GM23248 (cell line): ENCODE measurements around the gene SMIM14. TPM values are rescaled to one million over a fixed set of nuclear protein-coding genes. Genes with fewer than 3 reads are reported as not detected.
A peak's percentile ranks its signal among the peaks of the same experiment; 100 is the strongest.

ENCODE experiments used
- DNase-seq: peaks from one replicate; pipeline ENCODE4 v3.0.0-alpha.2; 2015
- H2AFZ ChIP-seq: fragments of 200-600 bp; sonication (generic); 2 replicates; pipeline ENCODE4 v1.6.1; 2016; ENCODE audit warnings: antibody characterized with exemption
- H3F3A ChIP-seq: fragments of 200-600 bp; sonication (generic); 2 replicates; pipeline ENCODE4 v1.6.1; 2016; ENCODE audit warnings: mild to moderate bottlenecking, antibody characterized with exemption, mixed run types; ENCODE audit not compliant: insufficient read depth
- H3K27ac ChIP-seq: fragments of 200-600 bp; sonication (generic); 2 replicates; pipeline ENCODE4 v1.5.1; 2016; ENCODE audit warnings: mild to moderate bottlenecking
- H3K27me3 ChIP-seq: fragments of 200-600 bp; sonication (generic); replicated peaks from 2 replicates; pipeline ENCODE4 v1.6.1; 2016; ENCODE audit warnings: mild to moderate bottlenecking; ENCODE audit not compliant: insufficient read depth
- H3K36me3 ChIP-seq: fragments of 200-600 bp; sonication (generic); 2 replicates; pipeline ENCODE4 v1.6.1; 2016; ENCODE audit warnings: low read depth, mild to moderate bottlenecking
- H3K4me1 ChIP-seq: fragments of 200-600 bp; sonication (generic); 2 replicates; pipeline ENCODE4 v1.6.1; 2016; ENCODE audit warnings: mild to moderate bottlenecking; ENCODE audit not compliant: insufficient read depth
- H3K4me2 ChIP-seq: fragments of 200-600 bp; sonication (generic); one replicate; pipeline ENCODE4 v1.6.1; 2016; ENCODE audit warnings: mild to moderate bottlenecking; ENCODE audit not compliant: unreplicated experiment
- H3K4me3 ChIP-seq: fragments of 200-600 bp; sonication (generic); 2 replicates; pipeline ENCODE4 v1.5.1; 2016; ENCODE audit warnings: mild to moderate bottlenecking
- H3K79me2 ChIP-seq: fragments of 200-600 bp; sonication (generic); 2 replicates; pipeline ENCODE4 v1.6.1; 2016; ENCODE audit warnings: mild to moderate bottlenecking; ENCODE audit not compliant: insufficient read depth
- H3K9ac ChIP-seq: fragments of 200-600 bp; sonication (generic); 2 replicates; pipeline ENCODE4 v1.6.1; 2016; ENCODE audit warnings: mild to moderate bottlenecking
- H3K9me2 ChIP-seq: fragments of 200-600 bp; sonication (generic); 2 replicates; pipeline ENCODE4 v1.6.1; 2016; ENCODE audit warnings: mixed run types, mild to moderate bottlenecking, moderate library complexity; ENCODE audit not compliant: insufficient read depth
- H3K9me3 ChIP-seq: fragments of 200-600 bp; sonication (generic); one replicate; pipeline ENCODE4 v1.6.1; 2017; ENCODE audit warnings: low read depth
- H4K20me1 ChIP-seq: fragments of 200-600 bp; sonication (generic); 2 replicates; pipeline ENCODE4 v1.6.0; 2016; ENCODE audit not compliant: insufficient read depth
- EZH2 ChIP-seq: fragments of 200-600 bp; sonication (generic); IDR thresholded peaks from 2 replicates; pipeline ENCODE4 v1.6.1; 2018; ENCODE audit warnings: antibody characterized with exemption, mild to moderate bottlenecking; ENCODE audit not compliant: insufficient read depth, poor library complexity, severe bottlenecking
- EZH2phosphoT487 ChIP-seq: fragments of 200-600 bp; sonication (generic); IDR thresholded peaks from 2 replicates; pipeline ENCODE4 v1.6.1; 2018; ENCODE audit warnings: antibody characterized with exemption, moderate library complexity, mild to moderate bottlenecking, low read depth; ENCODE audit not compliant: insufficient read depth
- WGBS, 2 experiments: methylation state at CpG; one replicate each; pipeline ENCODE4 v1.1.6; 2015 to 2017; ENCODE audit warnings: low lambda C conversion rate in 2 of 2, low coverage in 1 of 2; ENCODE audit errors: missing lambda C conversion rate in 2 of 2; 5-methylcytosine and 5-hydroxymethylcytosine counted together
- in situ Hi-C: fragments of 300-500 bp; cut with MboI; formaldehyde crosslinking; loops from 2 replicates; pipeline ENCODE4 v1.15.0; 2020
- polyA plus RNA-seq: library from polyadenylated mRNA; unstranded; fragments of >200 nt; fragmentation: Nextera tagmentation; extraction: Ambion mirVana; gene quantifications from 2 replicates; pipeline ENCODE4 v1.2.1, GENCODE V29; 2016
- total RNA-seq: library from RNA; depleted of rRNA; stranded (reverse); fragments of >200 nt; shearing (Covaris generic); gene quantifications from 2 replicates; pipeline ENCODE4 v1.2.3, GENCODE V29; 2014

SMIM14 gene
- total and polyA plus RNA-seq, 2 experiments from 2014 or later, result 54.5 to 147 TPM

DNA sequence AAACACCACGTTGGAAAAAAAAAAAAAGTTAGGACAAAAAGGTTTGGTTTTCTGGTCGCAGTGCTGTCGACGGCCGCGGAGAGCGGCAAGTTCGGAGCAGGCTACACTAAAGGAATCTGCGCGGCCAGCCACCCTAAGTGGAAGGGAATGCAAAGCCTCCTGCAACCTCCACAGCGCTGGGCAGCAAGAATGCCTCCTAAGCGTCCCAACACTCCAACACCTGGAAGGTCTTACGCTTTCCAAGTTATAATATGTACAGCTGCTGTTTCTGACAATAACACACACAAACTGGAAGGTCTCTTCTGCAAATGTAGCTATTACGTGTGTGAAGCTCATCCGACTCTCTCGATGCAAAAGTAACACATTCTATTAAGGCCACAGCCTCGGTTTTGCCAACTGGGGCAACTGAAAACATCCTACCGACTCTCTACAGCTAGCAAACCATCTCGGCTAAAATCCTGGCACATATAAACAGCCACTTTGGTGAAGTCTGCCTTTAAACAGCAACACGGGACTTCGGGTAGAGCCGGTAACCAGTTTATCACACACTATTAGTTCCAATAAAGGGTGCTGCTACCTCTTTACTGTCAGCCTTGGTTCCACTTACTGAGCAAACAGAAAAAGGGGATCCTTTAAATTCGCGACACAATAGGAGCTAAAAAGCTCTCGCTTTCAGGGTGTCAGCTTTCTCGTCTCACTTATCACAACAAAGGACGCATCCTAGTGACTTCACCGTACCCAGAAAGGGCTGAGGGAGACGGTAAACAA is 895 bp downstream of the SMIM14 start:
- peak overlapping the region; percentile 98 for H3K9ac ChIP-seq
- H3K9me2 ChIP-seq, result no peaks in the 10 kb centered on the region
- H3K4me3 ChIP-seq, result peak overlapping the region; percentile 97
- in situ Hi-C loops, result loop anchor here (10.0 kb wide), 1 partner anchor 163 kb away; no protein-coding TSS in a partner anchor
- TF ChIP-seq EZH2 (no peak), EZH2phosphoT487 (no peak)
- no peaks in the 10 kb centered on the region for H4K20me1 ChIP-seq
- no peaks in the 10 kb centered on the region for H3K9me3 ChIP-seq
- peak overlapping the region; percentile 78 for H2AFZ ChIP-seq
- WGBS, 2 experiments, result 1% methylated on average over 29 of the region's 29 CpGs
- H3K27me3 ChIP-seq, result no peaks in the 10 kb centered on the region
- peak overlapping the region; percentile 99 for H3K27ac ChIP-seq
- H3K36me3 ChIP-seq, result 0 out of 2 replicates have a peak, but pooled peaks cover 5% of the 10 kb centered on the region
- peaks cover 26% of the 10 kb centered on the region for H3K4me1 ChIP-seq
- peaks cover 59% of the 10 kb centered on the region for H3K79me2 ChIP-seq
- H3F3A ChIP-seq, result peaks cover 27% of the 10 kb centered on the region
- H3K4me2 ChIP-seq, result peak overlapping the region; percentile 100
- DNase-seq, result peak; percentile 89

DNA sequence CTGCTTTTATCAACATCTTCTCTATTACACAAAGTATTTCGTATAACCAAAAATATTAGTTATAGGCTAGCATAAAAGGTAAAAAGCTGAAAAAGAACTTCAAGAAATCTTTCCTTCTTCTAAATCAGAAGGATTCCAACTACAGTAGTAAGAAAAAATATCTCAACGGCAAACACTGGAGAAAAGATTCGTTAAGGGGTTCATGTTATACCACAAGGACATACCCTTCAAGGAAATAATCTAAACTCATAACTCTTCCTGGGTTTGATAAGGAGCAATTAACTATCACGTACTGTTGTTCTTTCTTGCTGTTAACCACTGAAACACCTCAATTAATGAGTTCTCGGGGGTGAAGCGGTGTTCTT is 1.5 kb downstream of the SMIM14 start:
- 1 to 3% methylated on average over 6 of the region's 6 CpGs for WGBS, 2 experiments
- in situ Hi-C loops, result loop anchor here (10.0 kb wide), 1 partner anchor 162 kb away; no protein-coding TSS in a partner anchor
- TF ChIP-seq EZH2phosphoT487 (no peak), EZH2 (no peak)
- Histone ChIP-seq H3K9me3 (no peaks in the 10 kb centered on the region), H3K4me2 (peak overlapping the region; percentile 100), H3K27ac (peak overlapping the region; percentile 99), H3K4me3 (peak overlapping the region; percentile 97), H4K20me1 (no peaks in the 10 kb centered on the region), H3K9me2 (no peaks in the 10 kb centered on the region), H3K79me2 (peaks cover 65% of the 10 kb centered on the region), H3K27me3 (no peaks in the 10 kb centered on the region), H3K4me1 (peaks cover 26% of the 10 kb centered on the region), H3K36me3 (0 out of 2 replicates have a peak, but pooled peaks cover 5% of the 10 kb centered on the region), H3F3A (peaks cover 27% of the 10 kb centered on the region), H3K9ac (peak overlapping the region; percentile 98), H2AFZ (peak overlapping the region; percentile 78)
- DNase-seq, result no peak

DNA sequence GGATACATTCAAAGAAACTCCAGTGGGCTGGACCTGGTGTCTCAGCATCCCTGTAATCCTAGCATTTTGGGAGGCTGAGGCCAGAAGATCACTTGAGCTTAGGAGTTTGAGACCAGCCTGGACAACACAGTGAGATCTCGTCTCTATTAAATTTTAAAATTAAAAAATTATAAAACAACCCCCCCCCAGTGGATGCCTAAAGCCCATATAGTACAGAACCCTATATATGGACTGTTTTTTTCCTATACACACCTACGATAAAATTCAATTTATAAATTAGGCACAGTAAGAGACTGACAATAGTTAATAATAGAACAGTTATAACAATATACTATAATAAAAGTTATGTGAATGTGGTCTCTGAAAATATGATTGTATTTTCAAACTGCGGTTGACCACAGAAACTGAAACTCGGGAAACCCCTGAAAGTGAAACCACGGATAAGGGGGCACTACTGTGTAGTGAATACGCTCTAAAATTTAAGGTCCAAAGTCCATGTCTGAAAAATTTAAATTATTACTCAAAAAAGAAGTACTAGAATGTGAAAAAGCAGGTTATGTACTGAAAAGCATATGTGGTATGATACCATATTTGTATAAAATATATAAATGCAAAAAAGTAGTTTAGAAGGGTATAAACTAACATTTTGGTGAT is 2.0 kb downstream of the SMIM14 start:
- H3K36me3 ChIP-seq, result 0 out of 2 replicates have a peak, but pooled peaks cover 5% of the 10 kb centered on the region
- H3K4me2 ChIP-seq, result peak overlapping the region; percentile 100
- WGBS, 2 experiments, result 1 to 2% methylated on average over 6 of the region's 6 CpGs
- peak overlapping the region; percentile 98 for H3K9ac ChIP-seq
- in situ Hi-C loops, result loop anchor here (10.0 kb wide), 1 partner anchor 162 kb away; no protein-coding TSS in a partner anchor
- H3K4me1 ChIP-seq, result peaks cover 26% of the 10 kb centered on the region
- H4K20me1 ChIP-seq, result no peaks in the 10 kb centered on the region
- peak; percentile 53 for DNase-seq
- H3F3A ChIP-seq, result peaks cover 27% of the 10 kb centered on the region
- peak overlapping the region; percentile 78 for H2AFZ ChIP-seq
- no peaks in the 10 kb centered on the region for H3K27me3 ChIP-seq
- no peak for TF ChIP-seq EZH2phosphoT487
- TF ChIP-seq EZH2, result no peak
- peaks cover 70% of the 10 kb centered on the region for H3K79me2 ChIP-seq
- H3K27ac ChIP-seq, result peak overlapping the region; percentile 99
- no peaks in the 10 kb centered on the region for H3K9me2 ChIP-seq
- H3K9me3 ChIP-seq, result no peaks in the 10 kb centered on the region
- peak overlapping the region; percentile 97 for H3K4me3 ChIP-seq

DNA sequence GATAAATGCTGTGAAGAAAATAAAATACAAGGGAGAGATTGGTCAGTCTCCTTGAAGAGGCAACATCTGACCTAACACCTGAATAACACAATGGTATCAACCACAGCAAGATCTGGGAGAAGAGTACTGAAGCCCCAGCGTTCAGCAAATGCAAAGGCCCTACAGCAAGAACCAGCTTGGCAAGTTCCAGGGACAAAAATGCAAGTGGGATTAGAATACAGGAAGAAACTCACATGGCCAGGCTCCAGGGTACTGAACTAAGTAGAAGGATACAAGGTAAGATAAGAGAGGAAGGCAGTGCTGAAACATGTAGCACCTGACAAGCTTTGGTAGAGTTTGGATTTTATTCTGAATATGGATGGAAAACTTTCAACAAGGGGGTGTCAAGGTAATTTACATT is 3.6 kb downstream of the SMIM14 start:
- H3K9me2 ChIP-seq, result no peaks in the 10 kb centered on the region
- H4K20me1 ChIP-seq, result no peaks in the 10 kb centered on the region
- H3K36me3 ChIP-seq, result 0 out of 2 replicates have a peak, but pooled peaks cover 5% of the 10 kb centered on the region
- no peak overlapping the region for H3K27ac ChIP-seq
- peaks cover 22% of the 10 kb centered on the region for H3F3A ChIP-seq
- peaks cover 87% of the 10 kb centered on the region for H3K79me2 ChIP-seq
- H2AFZ ChIP-seq, result no peak overlapping the region
- in situ Hi-C loops, result loop anchor here (10.0 kb wide), 1 partner anchor 160 kb away; no protein-coding TSS in a partner anchor
- no peaks in the 10 kb centered on the region for H3K27me3 ChIP-seq
- H3K4me1 ChIP-seq, result peaks cover 21% of the 10 kb centered on the region
- DNase-seq, result peak; percentile 10
- H3K9me3 ChIP-seq, result no peaks in the 10 kb centered on the region
- no peak overlapping the region for H3K4me3 ChIP-seq
- H3K9ac ChIP-seq, result no peak overlapping the region
- TF ChIP-seq EZH2phosphoT487 (no peak), EZH2 (no peak)
- H3K4me2 ChIP-seq, result no peak overlapping the region
- WGBS, 2 experiments, result 95 to 100% methylated on average over 1 of the region's 1 CpG
